ENCODE measurements around the gene FKBP4.
A peak's percentile ranks its signal among the peaks of the same experiment; 100 is the strongest.

The FKBP4 gene

DNA sequence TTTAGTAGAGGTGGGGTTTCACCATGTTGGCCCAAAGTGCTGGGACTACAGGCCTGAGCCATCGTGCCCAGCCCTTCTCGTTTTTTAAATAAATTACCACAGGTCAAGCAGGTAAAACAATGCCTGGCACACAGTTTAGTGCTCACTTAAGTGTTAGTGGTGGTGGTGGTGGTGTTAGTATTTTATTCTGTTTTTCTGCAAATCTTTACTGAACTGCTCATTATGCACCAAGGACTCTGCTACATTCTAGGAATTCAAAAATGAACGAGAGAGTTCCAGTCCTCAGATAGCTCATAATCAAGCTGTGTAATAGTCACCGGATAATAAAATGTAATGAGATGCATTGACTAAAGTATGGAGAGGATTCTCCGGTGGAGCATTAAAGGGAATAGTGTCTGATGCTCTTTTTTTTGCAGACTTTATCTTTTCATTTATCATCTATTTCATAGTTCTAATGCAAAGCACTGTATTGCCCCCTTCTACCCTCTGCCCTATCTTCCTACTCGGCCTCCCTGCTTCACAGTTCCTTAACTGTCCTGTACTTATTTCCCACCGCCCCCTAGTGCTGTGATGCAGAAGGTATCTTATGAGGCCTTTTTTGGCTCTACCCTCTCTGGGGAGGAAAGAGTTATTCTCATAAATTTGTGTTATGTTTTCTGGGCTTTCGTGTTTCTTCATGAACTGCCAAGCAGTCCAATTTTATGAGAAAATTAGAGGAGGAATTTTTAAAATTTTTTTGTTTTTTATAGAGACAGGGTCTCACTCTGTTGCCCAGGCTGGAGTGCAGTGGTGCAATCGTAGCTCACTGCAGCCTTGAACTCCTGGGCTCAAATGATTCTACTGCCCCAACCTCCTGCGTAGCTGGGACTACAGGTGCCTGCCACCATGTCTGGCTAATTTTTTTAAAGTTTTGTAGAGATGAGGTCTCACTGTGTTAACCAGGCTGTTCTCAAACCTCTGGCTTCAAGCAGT lies 18.7 kb downstream of the FKBP4 start:
- peak; percentile 64 to 84 (median 74) for DNase-seq

DNA sequence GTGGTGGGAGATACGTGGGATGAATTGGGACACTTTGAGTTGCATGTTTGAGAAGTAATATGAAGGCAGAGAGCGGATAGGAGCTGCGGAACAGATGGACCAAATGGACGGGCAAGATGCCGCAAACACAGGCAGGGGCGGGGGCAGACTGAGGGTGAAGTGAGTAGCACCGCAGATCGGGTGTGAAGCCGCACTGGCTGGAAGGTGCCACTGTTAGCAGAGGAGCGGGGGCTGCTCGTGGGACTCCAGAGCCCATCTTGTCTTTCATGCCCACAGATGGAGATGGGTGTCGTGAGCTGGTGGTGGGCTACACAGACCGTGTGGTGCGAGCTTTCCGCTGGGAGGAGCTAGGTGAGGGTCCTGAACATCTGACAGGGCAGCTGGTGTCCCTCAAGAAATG lies 25.0 kb downstream of the FKBP4 start:
- DNase-seq = no peak

DNA sequence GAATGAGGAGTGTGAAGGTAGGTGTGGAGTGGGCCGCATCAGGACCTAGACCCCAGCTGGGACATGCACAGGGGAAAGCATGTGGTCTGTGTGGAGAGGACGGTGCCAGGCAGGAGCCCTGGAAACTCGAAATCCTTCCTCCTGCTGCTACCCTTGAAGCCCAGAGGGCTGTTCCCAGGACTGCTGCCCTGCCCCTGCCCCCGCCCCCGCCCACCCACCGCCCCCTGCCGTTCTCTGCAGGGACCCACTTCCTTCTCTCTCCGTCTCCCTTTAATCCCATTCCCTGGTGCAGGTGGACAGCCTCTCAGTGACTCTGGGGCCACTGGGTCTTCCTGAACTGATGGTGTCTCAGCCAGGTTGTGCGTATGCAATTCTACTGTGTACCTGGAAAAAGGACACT lies 25.7 kb downstream of the FKBP4 start:
- DNase-seq = no peak

DNA sequence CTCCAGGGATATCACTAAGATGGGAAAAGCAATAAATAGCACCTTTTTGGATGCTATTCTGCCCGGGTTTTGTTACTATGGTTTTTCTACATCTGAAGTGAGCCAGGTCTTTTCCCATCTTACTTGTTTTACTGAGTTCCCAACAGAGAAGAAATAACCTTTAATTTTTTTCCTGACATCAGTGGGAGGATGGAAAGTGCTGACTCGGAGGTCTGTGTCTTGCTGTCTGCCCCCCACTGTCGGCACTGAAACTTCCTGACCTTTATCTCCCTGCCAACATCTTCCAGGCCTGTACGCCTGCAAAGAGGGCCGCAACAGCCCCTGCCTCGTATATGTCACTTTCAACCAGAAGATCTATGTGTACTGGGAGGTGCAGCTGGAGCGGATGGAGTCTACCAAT lies 28.7 kb downstream of the FKBP4 start:
- no peak for DNase-seq

DNA sequence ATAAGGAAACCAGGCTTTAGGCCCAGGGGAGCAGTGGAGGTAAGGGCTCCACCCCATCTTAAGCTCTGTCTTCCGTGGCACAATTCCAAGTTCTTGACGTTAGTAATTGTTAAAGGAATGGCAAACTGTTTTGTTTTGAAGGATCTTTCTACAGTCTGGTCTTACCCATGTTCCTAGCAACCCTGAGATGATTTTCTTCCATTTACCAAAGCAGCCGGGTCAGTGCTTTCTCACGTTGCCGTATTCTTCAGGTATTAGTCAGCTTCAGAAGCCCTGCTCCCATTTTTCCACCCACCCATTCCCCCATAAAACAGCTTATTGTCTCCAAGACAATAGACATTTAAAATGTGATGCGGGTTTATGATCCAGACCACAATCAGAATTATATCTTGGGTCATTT lies 29.8 kb downstream of the FKBP4 start:
- no peak for DNase-seq

DNA sequence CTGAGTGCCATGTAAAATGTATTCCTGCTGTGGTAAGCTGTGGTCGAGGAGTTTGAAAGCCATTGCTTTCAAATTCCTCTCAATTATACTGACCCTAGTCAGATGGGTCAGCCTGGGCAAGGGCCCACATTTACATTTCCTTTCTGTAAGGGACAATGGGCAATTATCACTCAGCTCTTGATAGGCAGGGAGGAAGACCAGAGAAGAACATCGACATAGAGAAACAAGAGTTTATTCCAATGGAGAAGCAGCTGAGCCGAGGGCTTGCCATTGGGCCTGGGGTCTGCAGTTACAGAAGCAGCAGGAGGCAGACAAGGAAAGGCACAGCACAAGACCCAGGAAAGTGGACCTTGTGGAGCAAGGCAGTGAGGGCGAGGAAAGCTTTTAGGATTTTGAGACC lies 30.4 kb downstream of the FKBP4 start:
- DNase-seq = no peak

DNA sequence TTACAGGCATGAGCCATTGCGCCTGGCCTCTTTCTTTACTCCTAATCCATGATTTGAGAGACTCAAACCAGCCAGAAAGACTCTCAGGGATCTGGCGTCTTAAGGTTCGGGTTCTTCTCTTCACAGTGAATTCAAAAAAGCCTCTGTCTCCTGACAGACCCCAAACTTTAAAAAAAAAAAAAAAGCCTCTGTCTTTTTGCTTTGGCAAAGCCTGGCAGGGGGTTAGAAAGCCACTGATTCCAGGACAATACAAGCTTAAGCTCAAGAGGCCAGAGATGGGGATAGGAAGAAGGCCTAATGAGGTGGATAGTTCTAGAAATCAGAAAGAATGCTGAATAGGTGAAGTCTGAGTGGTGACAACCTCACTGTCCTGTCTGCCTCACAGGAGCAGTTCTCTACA lies 31.3 kb downstream of the FKBP4 start:
- DNase-seq = no peak

DNA sequence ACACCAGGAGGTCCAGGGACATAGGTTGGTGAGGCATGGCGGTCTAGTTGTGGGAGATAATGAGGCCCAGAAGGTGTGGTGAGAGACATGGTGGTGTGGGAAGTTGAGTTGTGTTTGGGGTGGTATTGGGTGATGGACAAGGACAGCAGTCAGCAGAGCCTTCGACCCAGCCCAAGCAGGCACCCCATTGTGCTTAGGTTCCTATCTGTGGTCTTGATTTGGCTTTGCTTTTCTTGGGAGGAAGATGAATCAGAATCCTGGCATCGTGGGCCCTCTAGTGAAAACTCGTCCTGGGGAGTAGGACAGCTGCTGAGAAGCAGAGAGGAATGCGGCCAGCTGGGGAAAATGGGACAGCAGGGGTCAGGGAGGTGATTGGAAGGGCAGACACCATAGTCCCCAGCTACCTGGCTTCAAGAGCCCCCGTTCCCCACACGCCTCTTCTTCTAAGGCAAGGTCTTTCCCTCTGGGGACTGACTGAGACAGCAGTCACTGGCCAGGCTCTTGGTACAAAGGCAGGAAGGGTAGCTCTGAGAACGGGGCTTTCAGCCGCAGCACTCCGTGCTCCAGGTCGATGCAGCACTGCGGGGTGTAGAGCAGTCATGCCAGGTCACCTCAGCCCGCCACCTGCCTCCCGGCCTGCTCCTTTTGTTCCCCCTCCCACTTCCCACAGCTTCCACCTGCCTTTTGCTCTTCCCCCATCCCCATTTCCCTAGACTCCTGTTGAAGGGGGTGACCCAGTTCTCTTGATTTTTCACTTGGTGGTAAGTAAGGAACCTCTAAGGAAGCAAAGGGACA lies 32.1 kb downstream of the FKBP4 start:
- DNase-seq = no peak

DNA sequence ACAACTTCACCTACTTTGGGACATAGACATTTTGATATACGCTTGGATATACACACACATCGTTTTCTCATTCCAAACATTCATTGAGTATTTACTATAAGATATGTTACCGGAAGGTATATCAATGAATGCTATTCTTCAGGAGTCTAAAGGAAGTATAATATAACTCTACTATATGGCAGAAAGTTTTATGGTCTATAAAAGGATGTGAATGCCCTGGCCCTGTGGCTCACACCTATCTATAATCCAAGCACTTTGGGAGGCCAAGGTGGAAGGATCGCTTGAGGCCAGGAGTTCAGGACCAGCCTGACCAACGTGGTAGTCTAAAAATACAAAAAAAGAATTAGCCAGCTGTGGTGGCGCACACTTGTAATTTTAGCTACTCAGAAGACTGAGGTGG lies 34.5 kb downstream of the FKBP4 start:
- DNase-seq = no peak

DNA sequence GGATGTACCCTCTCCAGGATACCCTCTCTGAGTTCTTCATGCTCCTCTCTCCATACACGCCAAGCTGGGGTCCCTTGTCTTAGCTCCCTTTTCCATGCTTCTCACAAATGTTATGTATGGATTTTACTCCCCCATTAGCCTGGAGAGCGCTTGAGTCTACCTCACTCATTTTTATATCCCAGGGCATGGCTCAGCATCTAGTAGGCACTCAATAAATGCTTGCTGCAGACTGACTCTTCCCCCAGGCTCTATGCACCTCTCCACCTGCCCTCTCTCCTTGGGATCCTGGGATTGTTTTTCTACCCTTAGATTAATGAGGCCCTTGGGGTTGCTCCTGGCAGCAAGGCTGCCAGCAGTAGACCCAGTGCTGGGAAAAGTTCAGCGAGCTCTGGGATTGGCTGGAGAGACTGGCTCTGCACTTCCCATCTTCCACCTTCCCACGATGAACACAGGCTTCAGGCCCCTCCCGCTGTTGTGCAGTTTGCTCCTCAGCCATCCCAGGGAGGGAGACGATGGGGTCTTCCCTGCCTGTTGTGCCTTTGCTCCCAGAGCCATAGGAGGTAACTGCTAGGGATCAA lies 37.9 kb downstream of the FKBP4 start:
- DNase-seq = no peak

DNA sequence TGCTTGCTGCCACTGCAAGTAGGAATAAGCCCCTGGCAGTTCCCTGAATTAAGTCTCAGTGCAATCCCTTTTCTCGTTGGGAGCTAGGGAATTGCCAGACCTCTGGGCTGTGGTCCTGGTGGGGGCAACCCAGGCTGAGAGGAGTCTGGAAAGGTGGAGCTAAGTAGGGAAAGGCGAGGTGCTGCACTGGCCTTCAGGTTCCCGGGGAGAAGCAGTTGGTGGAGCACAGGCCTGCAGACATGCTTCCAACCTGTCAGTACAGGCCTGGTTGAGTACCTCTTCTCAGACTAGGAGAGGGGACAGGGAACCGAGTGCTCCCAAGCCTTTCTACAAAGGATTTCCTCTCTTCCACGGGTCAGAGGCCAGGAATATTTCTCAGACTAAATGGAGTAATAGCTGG lies 38.6 kb downstream of the FKBP4 start:
- no peak for DNase-seq

DNA sequence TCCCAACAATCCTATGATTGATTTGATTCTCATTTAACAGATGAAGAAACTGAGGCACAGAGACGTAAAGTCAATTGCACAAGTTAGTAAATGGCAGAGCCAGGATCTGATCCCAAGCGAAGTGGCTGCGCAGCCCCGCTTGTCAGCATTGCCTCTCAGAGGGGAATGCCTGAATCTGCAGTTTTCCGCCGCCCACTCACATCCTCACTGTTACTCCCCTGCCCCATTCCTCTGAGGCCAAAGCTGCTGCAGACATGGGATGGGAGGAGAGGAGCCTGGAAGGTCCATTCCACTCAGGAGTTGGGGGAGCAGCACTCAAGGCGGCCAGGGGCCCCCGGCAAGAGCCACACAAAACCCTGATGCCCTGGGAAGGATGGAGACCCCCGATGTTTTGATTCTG lies 39.0 kb downstream of the FKBP4 start:
- peak in 2 of 4 experiments; percentile 15 to 17 for DNase-seq

DNA sequence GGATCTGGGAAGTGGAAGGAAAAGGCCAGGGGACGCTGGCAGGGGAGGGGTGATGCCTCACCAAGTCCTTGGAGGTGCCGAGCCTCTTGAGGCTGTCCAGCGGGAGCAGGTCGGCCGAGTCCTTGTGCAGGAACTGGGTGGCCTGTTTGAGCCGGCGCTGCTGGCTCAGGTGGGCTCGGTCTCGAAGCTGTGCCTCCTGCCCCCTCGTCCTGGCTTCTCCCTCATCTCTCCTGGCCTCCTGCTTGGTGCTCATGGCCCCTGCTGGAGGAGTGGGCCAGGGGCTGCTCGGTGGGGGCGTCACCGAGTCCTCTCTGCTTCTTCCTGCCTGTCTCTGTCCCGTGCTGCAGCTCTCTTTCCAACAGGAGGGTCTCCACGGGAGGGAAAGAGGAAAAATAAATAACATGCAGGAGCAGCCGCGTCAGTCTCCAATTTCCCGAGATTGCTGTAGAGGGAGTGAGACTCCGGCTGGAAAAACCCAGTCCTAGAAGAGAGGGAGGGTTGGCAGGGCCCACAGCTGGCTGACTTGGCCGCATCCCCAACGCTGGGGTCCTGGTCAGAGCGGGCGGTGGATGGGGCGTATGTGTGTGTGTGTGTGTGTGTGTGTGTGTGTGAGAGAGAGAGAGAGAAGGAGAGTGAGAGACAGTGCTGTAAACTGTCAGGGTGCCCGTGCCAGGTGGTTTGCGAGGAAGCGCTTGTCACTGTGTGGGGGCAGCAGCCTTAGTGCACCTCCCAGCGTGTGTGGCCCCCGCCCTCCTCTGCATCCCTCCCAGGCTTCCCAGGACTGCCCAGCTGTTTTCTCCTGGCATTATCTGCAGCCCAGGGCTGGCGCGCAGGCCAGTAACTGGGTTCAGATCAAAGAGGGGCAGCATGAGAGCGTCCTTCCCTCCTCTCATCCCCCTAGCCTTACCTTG lies 40.1 kb downstream of the FKBP4 start, which contains the start of gene NRIP2:
TSS of gene NRIP2 (minus strand) at position 455 of the 911 bp plus-strand sequence. CDS start at position 403, 52 bp downstream.
- DNase-seq = no peak

DNA sequence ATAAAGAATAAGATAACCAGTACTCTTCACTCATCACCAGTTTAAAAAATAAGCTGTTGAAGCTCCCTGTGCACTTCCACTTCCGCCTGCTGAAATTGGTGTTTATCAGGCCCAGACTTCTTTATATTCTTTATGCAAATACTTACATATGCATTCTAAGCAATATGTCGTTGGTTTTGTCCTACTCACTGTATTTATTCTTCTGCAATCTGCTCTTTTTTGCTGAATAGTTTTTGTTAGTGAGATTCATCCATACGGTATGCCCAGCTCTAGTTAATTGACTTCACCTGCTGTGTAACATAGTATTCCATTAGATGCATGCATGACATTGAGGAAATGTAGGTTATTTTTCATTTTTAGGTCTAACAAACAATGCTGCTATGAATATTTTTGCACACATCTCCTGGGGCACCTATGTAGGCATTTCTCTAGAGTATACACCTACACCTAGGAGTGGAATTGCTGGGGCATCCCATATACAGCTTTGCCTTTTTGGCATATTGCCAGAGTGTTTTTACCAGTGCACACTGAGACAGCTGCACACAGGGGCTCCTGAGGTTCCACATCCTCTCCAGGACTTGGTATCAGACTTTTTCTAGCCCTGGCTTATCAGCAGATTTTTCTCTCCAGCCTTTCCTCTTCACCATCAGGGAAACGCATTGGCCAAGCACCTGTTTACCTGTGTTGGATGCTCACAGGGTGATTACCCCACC lies 41.1 kb downstream of the FKBP4 start:
- no peak for DNase-seq

DNA sequence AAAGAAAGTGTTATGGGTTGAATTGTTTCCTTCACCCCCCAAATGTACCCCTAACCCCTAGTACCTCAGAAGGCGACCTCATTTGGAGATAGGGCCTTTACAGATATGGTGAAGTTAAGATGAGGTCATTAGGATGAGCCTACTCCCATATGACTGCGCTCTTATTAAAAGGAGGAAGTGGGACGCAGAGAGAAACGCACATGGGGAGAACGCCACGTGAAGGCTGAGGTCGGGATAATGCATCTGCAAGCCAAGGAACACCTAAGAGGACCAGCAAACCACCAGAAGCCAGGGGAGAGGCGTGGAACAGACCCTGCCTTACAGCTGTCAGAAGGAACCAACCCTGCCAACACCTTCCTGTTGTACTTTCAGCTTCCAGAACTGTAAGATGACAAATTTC lies 41.8 kb downstream of the FKBP4 start:
- DNase-seq = peak; percentile 44 to 70 (median 66)

DNA sequence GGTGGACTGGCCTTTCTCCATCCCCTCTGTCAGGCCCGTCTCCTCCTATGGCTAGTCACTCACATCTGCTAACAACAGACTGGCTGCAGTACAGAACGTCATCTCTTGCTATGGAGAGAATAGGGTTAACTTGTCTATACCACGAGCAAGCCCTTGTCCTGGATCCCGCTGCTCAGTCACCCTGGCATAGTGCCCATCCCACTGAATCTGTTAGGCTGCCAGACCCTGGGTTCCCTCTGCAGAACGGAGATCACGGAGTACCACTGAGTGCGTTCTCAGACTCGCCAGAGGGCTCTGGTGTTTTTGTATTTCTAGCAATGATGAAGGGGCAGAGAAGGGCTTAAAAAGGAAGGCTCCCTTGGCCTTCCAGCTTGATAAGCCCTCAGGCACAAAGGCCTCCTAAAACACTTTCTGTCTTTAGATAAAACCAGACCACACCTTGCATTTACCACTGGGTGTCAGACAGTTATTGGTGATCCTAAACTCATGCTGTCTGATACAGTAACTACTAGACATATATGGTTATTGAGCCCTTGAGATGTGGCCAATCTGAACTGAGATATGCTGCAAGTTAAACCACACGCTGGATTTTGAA lies 46.4 kb downstream of the FKBP4 start:
- no peak for DNase-seq

DNA sequence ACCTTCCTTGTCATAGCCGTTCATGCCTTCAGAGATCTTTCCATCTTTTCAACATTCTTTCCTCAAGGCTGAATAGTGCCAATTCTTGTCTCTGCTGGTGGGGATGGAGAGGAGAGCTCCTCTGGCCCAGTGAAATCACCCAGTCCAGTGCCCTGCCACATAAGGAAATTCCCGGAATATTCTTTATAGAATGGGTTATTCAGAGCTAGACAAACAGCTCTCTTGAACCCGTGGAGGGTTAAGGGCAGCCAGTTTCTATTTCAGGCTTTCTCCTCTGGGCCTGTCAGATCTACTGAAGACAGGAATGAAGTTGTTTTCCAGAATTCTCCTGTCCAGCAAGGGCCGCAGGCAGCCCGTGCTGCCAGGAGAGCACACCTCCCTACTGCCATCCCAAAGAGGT lies 48.2 kb downstream of the FKBP4 start:
- DNase-seq = no peak

DNA sequence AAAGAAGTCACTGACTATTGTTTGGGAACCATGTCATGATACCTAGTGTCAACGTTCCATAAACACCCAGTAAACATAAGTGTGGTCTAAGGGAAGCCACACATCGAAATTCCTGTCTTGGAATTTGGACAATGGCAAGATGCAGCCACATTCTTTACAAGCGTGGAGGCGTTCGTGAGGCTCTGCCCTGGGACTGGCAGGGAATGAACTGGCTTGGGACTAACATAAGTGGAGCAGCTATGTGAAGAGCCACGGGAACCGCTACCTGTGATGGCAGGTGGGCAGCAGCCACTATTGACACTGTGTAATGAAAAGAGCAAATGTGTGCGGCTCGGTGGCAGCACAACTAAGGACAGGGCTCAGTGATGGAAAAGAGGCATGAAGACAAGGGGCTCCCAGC lies 50.0 kb downstream of the FKBP4 start:
- DNase-seq = no peak

DNA sequence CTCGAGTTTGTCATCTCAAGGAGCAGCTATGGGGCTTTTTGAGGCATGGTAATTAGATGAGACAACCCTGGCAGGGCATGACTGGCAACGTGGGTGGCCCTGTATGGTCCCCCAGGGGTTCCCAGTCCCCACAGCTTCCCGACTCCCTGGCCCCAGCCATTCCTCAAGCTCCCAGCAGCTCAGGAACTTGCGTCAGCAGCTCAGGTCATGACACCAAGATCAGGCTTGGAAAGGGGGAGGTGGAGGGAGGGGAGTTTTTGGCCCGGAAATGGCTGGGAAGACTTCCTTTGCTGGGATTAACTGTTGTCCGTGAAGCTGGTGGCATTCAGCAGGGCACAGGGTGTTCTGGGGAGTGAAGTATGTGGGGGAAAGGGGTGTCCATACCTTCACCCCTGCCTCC lies 50.5 kb downstream of the FKBP4 start:
- DNase-seq = no peak

DNA sequence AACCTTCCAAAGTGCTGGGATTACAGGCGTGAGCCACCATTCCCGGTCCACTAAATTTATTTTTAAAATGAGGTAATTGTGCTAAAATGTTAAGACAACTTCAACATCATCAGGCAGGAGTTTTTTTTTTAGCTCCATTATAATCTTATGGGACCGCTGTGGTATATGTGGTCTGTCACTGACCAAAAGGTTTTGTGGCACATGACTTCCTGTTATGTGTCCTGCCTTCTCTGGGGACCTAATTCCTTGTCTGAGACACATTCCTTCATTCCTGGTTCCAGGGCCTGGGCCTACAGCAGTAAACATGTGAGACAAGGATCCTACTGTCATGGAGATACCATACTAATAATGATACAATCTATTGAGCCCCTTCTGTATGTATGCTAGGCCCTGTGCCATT lies 57.2 kb downstream of the FKBP4 start:
- DNase-seq = no peak

DNA sequence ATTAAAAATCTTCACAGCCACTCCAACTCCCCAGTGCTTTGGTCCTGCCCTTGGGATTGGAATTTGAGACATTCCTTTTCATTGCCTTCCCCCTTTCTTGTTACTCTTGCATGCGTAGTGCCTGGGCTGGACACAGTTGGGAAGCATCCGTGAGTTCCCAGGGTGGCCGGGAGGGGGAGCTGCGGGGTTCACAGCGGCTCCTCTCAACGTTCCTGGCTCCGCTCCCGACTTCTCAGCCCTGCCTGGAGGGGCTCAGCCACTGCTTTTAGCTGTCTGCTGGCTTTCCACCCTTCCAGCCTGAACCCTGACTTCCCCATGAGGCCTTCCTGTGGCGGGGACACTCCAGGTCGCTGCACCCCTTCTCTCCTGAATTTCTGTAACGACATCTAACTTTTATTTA lies 58.9 kb downstream of the FKBP4 start:
- peak; percentile 62 to 79 (median 72) for DNase-seq
